Esophagus squamous epithelium (tissue), 5 donors: ENCODE data around the gene KLHL2. TPM values are rescaled to one million over a fixed set of nuclear protein-coding genes. Genes with fewer than 3 reads are reported as not detected.

Experiments used
- DNase-seq: peaks from one replicate; lab custom pipeline; 2025; lab: John Stamatoyannopoulos, UW
- H3K27ac ChIP-seq, 4 donors: fragments of 200-600 bp; sonication (generic); one replicate each; pipeline ENCODE4 v1.5.1; 2016 to 2019; ENCODE audit warnings: mild to moderate bottlenecking in 1 of 4
- H3K27me3 ChIP-seq, 4 donors: fragments of 200-600 bp; sonication (generic); 1 replicate in 3 of 4; 2 replicates in 1 of 4; pipeline versions ENCODE4 v1.5.1 to v1.6.0; 2017 to 2021; ENCODE audit warnings: antibody characterized with exemption in 1 of 4
- H3K36me3 ChIP-seq, 3 donors: fragments of 200-600 bp; sonication (generic); one replicate each; pipeline ENCODE4 v1.5.1; 2016 to 2019
- H3K4me1 ChIP-seq, 3 donors: fragments of 200-600 bp; sonication (generic); one replicate each; pipeline ENCODE4 v1.5.1; 2017 to 2019
- H3K4me3 ChIP-seq, 4 donors: fragments of 200-600 bp; sonication (generic); 1 replicate in 3 of 4; 2 replicates in 1 of 4; pipeline ENCODE4 v1.5.1; 2016 to 2019; ENCODE audit warnings: mild to moderate bottlenecking in 2 of 4, moderate library complexity in 1 of 4
- H3K9me3 ChIP-seq, 3 donors: fragments of 200-600 bp; sonication (generic); one replicate each; pipeline ENCODE4 v1.5.1; 2016 to 2019
- POLR2A ChIP-seq, 4 donors: fragments of 450-650 bp; IDR thresholded peaks; one replicate each; pipeline ENCODE4 v1.6.1; 2017; ENCODE audit warnings: antibody characterized with exemption in 4 of 4, mild to moderate bottlenecking in 4 of 4, moderate library complexity in 3 of 4
- WGBS, 2 donors: methylation state at CpG; one replicate each; pipeline ENCODE4 v1.1.5; 2018; 5-methylcytosine and 5-hydroxymethylcytosine counted together
- intact Hi-C: fragments of 100-400 bp; cut with DNase I; formaldehyde crosslinking; loops from one replicate; pipeline ENCODE4 v1.15.0; 2022
- total RNA-seq, 4 donors: library from RNA; depleted of rRNA; stranded (reverse); fragments of >200 nt; gene quantifications; one replicate each; pipeline ENCODE4 v1.1.0, GENCODE V29; 2016
- TF ChIP-seq, protein P1 (sequence below), 6 experiments: fragments of 450-650 bp in 4 of 6; fragments of 200-600 bp in 2 of 6; sonication (generic) in 2 of 6; IDR thresholded peaks; one replicate each; pipeline ENCODE4 v1.5.1; 2016 to 2019; ENCODE audit warnings: antibody characterized with exemption in 6 of 6, mild to moderate bottlenecking in 4 of 6, moderate library complexity in 4 of 6
- donor health status: DM: yes; HTN: yes; CAD: no.

Gene KLHL2
- total RNA-seq, 4 donors from 2014 or later, result 25.6 to 44.3 (median 30.8) TPM

DNA sequence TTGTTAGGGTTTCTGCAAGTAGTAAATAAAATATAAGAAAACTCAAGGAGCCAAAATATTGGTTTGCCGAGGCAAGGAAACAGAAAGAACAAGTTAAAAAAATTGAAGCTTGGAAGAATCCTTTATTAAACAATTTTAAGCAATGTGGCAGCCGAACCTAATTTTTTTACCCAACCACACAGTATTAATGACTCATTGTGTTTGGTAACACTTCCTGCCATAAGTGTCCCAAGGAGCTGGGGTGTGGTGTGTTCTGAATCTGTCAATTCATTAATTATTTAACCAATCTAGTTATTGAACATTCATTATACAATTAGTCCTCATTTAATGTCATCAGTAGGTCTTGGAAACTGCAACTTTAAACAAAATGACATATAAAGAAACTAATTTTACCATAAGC is 152.1 kb downstream of the KLHL2 start:
- Histone ChIP-seq H3K9me3 (no peaks in the 10 kb centered on the region), H3K36me3 (no peaks in the 10 kb centered on the region), H3K27ac (no peak overlapping the region), H3K4me3 (no peak overlapping the region), H3K27me3 (peaks cover 0 to 4% (median 0%) of the 10 kb centered on the region in 4 donors), H3K4me1 (no peaks in the 10 kb centered on the region)
- intact Hi-C loops, result no loop called here
- TF ChIP-seq, protein P1, sequence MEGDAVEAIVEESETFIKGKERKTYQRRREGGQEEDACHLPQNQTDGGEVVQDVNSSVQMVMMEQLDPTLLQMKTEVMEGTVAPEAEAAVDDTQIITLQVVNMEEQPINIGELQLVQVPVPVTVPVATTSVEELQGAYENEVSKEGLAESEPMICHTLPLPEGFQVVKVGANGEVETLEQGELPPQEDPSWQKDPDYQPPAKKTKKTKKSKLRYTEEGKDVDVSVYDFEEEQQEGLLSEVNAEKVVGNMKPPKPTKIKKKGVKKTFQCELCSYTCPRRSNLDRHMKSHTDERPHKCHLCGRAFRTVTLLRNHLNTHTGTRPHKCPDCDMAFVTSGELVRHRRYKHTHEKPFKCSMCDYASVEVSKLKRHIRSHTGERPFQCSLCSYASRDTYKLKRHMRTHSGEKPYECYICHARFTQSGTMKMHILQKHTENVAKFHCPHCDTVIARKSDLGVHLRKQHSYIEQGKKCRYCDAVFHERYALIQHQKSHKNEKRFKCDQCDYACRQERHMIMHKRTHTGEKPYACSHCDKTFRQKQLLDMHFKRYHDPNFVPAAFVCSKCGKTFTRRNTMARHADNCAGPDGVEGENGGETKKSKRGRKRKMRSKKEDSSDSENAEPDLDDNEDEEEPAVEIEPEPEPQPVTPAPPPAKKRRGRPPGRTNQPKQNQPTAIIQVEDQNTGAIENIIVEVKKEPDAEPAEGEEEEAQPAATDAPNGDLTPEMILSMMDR (IDR thresholded peaks at IDR 0.05), result no peak
- TF ChIP-seq POLR2A (IDR thresholded peaks at IDR 0.05), result no peak
- 33 to 36% methylated on average over 2 of the region's 2 CpGs for WGBS, 2 donors
- DNase-seq, result no peak

DNA sequence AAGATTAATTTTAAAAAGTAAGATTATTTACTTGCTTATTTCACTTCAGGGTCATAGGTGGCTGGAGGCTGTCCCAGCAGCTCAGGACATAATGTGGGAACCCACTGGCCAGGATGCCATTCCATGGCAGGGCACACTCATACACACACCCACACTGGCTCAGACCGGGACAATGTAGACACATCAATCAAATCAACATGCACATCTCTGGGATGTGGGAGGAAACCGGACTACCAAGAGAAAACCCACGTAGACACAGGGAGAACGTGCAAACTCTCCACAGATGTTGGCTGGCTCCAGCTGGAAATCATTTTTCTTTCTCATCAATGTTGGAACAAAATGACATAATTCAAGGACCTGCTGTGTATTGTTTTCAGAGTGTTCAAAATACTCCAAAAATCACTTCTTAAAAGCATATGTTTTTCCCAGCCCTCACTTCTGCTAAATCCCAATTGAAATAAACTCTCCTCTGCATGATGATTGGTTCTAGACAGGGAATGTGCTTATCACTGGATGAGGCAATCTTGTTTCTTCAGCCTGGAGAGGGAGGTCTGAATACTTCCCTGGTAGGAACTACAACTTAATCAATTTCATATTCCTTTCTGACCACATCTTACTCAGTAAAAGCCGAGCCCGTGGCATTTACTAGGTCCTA is 152.8 kb downstream of the KLHL2 start:
- 69 to 75% methylated on average over 6 of the region's 6 CpGs for WGBS, 2 donors
- no peak overlapping the region for H3K27ac ChIP-seq

GRCh38 chr4:165360985-165361670 is 153.8 kb downstream of the KLHL2 start:
- Histone ChIP-seq H3K27ac (no peak overlapping the region), H3K4me3 (no peak overlapping the region), H3K27me3 (peaks cover 0 to 4% (median 0%) of the 10 kb centered on the region in 4 donors), H3K36me3 (no peaks in the 10 kb centered on the region), H3K9me3 (no peaks in the 10 kb centered on the region), H3K4me1 (no peaks in the 10 kb centered on the region)
- WGBS, 2 donors, result 86 to 88% methylated on average over 7 of the region's 7 CpGs
- DNase-seq, result no peak
- intact Hi-C loops, result loop anchor here (10.0 kb wide), 1 partner anchor 104 kb away; no protein-coding TSS in a partner anchor
- TF ChIP-seq POLR2A (IDR thresholded peaks at IDR 0.05), result no peak
- TF ChIP-seq, protein P1 (IDR thresholded peaks at IDR 0.05), result no peak

More for the DNA sequence above, 152.8 kb downstream of the KLHL2 start:
- Histone ChIP-seq H3K4me3 (no peak overlapping the region), H3K36me3 (no peaks in the 10 kb centered on the region), H3K4me1 (no peaks in the 10 kb centered on the region), H3K27me3 (peaks cover 0 to 4% (median 0%) of the 10 kb centered on the region in 4 donors), H3K9me3 (no peaks in the 10 kb centered on the region)
- DNase-seq, result no peak
- intact Hi-C loops, result loop anchor here (10.0 kb wide), 1 partner anchor 105 kb away; no protein-coding TSS in a partner anchor
- TF ChIP-seq, protein P1 (IDR thresholded peaks at IDR 0.05), result no peak
- no peak for TF ChIP-seq POLR2A (IDR thresholded peaks at IDR 0.05)

GRCh38 chr4:165361810-165362209 is 154.4 kb downstream of the KLHL2 start:
- Histone ChIP-seq H3K27ac (no peak overlapping the region), H3K27me3 (peaks cover 0 to 4% (median 0%) of the 10 kb centered on the region in 4 donors), H3K4me3 (no peak overlapping the region), H3K36me3 (no peaks in the 10 kb centered on the region), H3K4me1 (no peaks in the 10 kb centered on the region), H3K9me3 (no peaks in the 10 kb centered on the region)
- DNase-seq, result no peak
- intact Hi-C loops, result loop anchor here (10.0 kb wide), 1 partner anchor 103 kb away; no protein-coding TSS in a partner anchor
- WGBS, 2 donors, result 58 to 73% methylated on average over 2 of the region's 2 CpGs
- no peak for TF ChIP-seq POLR2A (IDR thresholded peaks at IDR 0.05)
- TF ChIP-seq, protein P1 (IDR thresholded peaks at IDR 0.05), result no peak
